Stimulated activated CD4-positive, alpha-beta T cell treated with anti-CD3 and anti-CD28 coated beads, Interleukin-2, amount 100 ng/mL, for 24 hours (primary cell): ENCODE measurements around the gene MPDZ.

ENCODE experiments used
- DNase-seq, 2 donors: peaks; one replicate each; pipeline ENCODE4 v3.0.0-alpha.2; 2020

The MPDZ gene

DNA sequence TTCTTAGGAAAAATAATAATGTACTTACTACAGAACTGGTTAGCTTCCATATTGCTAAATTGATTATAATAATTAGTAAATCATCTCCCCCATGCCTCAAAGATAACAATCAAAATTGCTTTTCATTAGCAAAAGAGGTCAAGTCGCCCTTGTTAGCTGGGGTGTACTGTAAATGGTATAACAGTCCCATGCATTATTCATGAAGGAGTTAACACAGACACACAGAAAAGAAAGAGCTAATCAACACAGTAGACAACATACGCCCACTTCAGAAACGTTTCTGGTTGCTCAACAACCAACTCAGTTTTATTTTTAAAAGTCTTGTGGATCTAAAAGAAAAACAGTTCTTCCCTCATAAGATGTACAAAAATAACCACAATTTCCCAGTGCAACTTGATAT lies 100.2 kb downstream of the MPDZ start:
- no peak for DNase-seq

DNA sequence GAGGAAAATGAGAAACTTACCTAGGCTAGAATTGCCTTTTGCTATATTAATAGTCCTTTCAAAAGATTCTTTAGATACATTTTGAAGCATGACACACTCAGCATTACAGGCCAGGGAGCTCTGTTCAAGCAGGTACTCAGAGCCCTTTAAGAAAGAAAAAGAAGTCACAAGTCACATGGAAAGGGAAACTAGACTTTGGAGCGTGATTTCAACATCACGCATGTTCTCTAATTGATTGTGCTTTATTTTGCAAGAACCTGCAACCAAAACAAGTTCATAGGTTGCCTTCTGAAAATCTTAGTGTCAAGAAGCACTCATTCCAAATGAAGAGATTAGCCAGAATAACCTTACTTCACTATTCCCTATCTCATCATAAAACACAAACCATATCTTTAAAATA lies 103.8 kb downstream of the MPDZ start:
- no peak for DNase-seq

DNA sequence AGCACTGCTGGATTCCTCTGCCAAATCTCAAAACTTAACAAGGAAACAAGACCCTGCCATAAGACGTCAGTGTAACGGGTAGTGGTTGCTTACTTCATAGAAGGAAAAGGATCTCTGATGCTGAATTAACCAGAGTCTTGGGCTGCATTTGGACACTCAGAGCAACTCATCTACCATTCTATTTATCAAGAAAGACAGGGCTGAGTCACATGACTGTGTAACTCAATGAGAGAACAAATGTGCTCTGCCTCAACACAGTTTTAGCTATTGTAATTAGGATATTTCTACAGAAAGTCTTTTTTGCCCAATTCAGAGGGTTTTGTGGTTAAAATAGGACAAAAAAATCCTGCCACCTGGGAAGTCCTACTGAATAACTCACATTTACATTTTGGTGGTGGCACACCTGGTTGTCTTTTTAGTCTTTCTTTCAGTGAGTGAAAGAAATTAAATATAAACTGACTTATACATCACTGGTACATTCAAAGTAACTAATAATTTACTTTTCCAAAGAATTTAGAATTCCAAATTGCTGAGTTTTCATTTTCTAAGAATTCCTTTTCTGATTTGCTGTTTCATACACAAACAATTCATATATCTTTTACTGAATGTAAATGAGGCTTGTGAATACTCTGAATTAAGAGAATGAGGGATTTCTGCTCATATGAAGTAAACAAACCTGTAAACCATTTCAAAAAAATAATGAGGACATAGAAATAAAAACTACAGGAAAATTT lies 104.4 kb downstream of the MPDZ start:
- DNase-seq, result no peak

DNA sequence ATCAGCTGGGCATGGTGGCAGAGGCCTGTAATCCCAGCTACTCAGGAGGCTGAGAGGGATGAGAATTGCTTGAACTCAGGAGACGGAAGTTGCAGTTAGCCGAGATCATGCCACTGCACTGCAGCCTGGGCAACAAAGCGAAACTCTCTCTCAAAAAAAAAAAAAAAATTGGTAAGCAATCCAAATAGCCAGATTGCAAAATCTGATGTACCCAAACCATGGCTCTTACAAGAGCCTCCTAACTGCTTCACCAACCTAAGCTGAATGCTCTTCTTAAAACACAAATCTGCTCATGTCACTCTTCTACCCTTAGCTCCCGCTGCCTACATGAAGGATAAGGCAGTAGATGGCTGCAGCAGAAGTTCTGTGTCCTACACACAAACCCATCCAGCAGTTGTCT lies 105.9 kb downstream of the MPDZ start:
- DNase-seq, result no peak

DNA sequence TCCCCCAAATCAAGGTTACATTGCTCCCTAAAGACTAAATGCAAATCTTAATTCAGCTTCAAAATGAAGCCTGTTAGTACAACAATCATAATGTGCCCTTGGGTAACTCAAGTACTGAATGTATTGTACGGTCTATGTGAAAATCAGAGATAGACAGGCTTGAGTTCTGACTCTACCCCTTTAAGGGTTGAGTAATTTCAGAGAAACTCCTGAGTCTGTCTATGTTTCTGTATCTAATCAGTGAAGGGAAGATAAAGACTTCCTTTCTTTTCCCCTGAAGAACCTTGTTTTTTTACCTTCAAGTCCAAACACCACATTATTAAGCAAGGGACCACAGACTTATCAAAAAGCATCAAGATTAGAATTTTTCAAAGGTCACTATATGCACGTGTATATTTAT lies 108.2 kb downstream of the MPDZ start:
- no peak for DNase-seq

DNA sequence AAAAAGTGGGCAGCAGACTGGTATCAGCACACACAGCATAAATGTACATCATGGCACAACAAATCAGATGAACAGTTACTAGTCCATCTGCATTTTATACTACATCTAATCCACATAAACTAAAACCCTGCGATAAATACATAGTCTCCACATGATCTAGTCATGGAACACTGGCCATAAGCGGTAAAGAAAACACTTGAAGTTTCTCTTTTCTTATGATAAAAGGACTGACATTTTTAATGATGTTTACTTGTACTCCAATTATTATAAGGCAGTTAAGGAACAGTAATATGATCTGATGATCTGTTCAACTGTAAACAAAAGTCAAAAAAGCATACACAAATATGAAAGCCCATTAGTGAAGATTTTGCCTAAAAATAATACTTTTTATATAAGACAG lies 112.5 kb downstream of the MPDZ start:
- no peak for DNase-seq

DNA sequence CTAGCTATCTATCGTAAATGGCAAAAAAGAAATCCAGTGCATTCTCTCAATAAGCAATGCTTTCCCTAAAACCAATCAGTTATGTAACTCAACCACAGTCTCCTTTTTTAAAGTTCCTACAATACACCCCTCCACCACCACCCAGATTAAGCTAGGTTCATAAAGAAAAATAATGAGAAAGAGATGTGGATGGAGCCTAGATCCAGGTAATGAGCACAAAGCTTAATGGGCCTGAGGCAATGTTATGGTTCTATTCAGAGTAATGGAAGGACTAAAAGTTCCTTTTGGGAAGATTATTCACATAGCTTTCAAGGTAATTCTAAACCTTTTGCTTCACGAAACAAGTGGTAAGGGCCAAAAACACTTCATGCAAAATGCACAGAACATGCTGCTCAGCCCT lies 113.5 kb downstream of the MPDZ start:
- DNase-seq, result no peak

DNA sequence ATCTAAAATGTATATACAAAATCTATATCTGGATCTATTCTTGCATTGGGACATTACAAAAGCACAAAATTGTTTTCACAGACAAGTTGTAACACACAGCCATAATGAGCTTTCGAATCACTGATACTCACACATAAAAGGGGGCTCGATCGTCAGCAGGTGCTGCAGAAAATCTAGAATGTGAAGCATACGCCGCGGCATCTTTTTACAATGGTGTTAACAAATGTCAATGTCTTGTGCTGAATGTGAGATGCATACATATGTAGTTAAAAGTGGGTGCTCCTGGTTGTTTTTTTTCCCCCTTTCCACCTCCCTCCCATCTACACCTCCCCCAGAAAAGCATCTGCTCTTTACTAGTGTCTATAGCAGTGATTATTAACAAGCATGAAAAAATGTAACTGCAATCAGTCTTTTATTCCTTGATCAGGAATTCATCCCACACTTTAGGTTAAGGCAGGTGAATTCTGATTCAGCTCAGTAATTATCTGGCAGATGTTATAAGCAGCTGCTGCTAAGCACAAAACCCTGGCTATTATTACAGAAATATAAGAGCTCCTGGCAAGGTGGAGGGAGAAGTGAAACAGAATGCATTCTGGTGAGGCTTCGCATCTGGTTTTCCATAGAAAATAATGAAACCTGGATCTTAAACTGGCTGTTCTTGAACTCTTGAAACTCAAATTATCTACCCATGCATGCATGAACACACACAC lies 114.1 kb downstream of the MPDZ start:
- no peak for DNase-seq

DNA sequence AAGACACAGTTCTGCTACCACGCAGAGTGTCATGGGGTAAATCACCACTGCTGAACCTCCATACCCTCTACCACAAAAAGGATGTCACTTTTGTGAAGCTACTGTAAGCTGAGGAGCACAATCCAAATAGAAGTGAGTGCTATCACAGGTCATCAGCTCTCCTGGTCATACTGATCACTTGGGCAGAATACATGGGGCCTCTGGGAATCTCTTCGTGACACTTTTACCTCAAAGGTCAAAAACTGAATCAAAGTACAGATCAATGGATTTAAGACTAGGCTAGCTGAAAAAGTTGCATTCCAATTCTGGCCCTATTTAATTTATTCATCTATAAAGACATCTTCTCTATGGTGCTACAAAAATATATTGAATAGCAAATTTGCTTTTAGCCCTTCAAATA lies 115.5 kb downstream of the MPDZ start:
- no peak for DNase-seq

DNA sequence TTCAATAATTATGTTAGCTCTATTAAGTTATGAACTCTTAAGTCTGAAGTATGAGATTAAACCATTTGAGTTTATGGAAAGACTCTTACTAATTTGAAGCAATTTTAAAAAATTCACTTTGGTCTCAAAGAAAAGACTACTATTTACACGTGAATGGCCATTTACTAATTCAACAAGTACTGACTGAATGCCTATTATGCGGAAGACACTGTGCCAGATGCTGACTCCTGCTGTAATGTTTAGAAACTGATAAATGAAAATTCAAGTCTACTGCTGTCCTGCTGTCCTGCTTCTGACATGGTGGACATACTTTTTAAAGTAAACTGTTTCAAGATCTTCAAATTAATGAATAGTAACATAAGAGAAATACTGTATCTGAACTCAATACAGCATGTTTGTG lies 116.2 kb downstream of the MPDZ start:
- no peak for DNase-seq

DNA sequence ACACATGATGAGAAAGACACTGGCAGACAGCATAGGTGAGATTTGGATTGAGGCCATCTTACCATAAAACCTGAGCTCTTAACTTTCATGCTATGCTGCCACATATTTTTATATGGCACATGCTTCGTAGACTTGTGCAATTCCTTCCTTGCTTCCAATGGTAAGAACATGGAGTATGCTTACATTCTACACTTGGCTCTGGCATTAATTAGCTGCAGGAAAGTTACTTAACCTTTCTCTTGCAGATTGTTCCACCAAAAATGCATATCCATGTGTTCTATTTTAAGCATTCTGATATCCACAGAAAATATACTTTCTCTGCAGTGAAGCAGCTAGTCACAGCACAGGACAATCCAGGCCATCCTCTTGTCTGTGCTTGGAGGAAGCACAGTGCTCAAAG lies 119.4 kb downstream of the MPDZ start:
- no peak for DNase-seq

DNA sequence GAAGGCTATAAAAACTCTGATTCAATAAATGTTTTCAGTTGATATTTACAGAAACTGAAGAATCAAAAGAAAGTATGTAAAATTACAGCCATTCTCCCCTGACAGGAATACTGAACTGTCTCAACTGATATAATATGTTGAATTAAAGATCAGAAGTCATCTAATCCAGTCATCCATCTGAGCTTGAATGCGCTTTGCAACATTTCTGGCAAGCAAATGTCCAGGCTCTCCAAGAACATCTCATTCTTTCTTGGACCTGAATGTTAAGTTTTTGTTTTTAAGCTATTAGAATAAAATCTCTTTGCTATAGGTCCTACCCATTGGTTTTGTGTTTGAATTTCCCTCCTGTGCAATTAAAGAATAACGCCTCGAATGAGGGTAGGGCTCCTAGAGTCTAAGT lies 120.5 kb downstream of the MPDZ start:
- no peak for DNase-seq

DNA sequence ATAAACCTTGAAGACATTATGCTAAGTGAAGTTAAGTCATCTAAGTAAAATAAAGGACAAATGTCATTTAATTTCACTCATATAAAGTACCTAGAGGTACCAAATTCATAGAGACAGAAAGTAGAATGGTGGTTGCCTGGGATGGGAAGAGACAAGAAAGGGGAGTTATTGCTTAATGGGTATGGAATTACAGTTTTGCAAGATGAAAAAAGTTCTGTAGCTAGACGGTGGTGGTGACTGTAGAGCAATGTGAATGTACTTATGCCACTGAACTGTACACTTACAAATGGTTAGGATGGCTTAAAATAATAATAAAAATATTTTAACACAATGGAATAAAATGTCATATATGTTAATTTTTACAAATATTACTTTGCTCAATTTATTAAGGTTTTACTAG lies 128.0 kb downstream of the MPDZ start:
- DNase-seq, result no peak

DNA sequence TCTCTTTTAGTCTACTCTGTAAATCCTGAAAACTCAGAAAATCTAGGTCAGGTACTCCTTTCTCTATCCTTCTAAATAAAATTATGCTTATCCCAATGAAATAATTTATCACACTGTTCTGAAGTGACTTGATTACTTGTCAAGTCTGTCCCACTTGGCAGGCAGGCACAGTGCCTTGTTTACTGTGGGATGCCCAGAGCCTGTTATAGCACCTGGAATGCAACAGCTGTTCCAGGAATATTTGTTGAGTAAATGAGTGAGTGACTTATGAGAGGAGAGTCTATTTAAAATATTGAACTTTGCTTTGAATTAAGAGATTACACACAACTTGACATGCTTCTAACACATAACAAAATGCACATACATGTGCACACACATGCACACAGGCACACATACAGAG lies 130.0 kb downstream of the MPDZ start:
- no peak for DNase-seq

DNA sequence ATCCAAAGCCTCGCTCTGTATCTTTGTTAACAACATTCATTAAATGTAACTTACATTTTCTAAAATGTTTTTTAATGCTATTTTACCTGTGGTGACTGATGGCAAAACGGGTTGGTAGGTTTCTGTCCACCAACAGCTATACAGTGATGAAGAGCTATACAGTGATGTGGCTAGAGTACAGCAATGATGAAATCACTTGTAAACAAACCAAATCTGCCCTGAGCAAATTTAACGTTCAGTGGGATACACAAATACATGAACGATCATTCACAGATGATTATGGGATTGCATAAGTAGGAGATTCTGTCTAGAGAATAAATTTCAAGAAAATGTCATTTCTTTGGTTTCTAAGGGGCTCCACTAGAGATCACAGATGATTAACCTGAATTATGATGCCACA lies 132.7 kb downstream of the MPDZ start:
- no peak for DNase-seq

DNA sequence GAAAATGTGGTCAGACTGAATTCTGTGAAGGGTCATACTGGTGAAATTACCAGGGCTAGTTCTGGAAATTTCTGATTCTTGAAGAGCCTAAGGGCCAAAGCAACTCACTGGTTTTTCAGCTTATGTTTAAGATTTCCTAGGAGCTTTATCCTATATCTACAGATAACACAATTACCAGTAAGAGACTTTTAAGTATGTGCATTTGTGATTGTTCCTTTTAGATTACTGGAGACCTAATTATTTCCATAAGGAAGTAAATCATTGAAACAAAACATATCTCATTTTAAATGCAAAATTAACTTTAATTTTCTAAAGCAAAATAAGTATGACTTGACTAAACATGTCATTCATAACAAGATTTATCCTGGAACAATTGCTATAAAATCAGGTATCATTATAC lies 134.2 kb downstream of the MPDZ start:
- DNase-seq, result no peak

DNA sequence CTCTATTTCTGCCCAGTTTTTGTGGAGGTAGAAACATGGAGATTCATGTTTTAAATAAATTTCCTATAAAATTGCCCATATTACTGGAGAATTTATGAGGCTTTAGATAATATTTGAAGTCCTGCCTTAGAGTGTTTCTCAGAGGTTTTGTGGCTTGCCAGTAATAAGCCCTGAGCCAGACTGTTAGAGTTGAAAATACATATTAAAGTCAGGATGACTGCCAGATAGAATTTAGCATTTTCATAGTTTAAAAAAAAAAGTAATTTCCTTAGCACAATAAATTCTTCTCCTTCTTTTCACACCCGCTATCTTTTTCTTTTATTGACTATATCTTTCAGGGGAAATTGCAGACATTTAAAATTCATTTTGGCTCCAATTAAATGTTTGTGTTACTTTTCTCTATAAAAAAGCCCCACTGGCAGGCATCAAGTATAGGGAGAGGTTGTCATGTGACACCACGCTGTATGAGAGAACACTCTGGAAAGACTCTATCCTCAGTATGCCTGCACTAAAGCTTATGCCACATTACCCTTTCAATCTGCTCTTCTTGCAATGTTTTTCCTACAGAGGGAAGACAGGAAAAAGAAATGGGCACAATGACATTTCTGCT lies 135.2 kb downstream of the MPDZ start:
- no peak for DNase-seq

DNA sequence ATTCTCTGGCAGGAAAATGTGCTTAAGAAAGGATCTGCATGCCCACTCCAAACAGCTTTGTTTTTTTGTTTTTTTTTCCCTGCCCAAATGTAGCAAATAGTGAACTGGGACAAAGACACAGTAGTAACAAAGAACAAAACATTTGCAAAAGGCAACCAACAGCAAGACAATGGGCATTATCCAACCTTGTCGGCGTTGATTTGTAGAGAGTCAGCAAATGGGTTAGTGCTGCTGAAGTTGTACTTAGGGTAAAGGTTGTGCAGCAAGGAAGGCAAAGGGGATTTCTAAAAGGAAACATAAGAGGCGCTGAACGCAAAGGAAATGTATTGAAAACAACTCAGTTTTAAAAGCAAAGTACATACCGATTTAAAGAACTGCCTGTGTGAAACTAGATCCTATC lies 136.2 kb downstream of the MPDZ start:
- DNase-seq, result no peak

DNA sequence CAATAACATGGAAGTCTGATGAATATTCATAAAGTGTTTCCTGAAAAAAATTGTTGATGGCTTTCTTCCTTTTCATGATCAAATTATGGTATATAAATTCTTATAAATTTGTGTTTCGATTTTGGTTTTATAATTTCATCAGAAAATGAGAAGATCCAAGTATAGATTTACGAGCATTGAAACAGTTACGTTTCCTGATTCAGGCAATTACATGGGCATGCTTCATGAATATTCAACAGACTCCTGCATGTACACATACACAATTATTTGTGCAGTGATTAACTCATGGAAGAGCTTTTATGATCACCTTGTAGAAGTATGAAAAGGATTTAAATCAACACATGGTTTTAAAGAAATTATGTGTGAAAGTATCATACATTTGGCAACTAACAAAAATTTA lies 136.7 kb downstream of the MPDZ start:
- DNase-seq, result no peak

DNA sequence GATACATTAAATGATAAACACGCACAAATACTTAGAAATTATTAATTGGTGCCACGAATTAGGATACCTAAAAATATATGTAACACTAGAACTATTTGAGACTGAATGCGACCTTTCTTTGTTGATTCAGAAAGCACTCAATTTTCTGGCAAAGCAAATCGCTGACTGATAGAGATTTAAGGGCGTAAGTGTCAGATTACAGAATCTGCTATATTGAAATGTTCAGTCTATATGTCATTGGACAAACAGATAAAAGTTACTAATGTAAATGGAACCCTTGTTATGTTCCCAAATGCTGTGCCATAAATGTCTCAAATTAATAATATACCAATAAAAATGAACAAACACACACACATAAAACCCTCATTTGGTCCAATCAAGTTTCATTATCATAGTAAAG lies 137.9 kb downstream of the MPDZ start:
- no peak for DNase-seq

DNA sequence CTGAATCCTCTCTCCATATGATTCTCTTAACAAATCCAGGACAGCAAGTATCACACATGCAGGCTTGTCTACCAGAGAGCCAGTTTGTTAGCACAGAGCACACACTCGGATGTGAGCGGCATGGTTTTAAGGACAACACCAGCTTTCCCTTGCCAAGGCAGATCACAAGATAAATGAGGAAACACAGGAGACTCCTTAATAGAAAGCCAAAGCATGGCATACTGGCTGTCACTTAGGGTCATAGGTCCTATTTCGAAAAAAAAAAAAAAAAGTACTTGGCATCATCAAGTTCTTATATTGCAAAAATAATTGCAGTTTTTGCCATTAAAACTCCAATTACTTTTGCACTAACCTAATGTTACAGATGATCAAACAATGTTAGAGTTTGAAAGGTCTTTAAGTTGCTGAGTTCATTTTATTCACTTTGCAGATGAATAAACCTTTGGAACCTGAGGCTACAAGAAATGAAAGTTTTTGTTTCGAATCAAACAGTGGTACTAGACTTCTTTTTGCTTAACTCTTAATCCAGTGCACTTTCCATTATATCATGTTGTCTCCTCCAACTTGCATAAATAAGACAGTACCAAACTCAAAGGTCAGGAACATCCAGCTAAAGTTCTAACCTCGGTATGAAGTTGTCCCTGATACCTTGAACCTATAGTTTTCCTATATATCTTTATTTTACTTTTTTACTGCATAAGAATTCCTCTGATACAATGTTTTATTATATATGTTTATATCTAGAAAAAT lies 138.5 kb downstream of the MPDZ start:
- DNase-seq, result no peak

DNA sequence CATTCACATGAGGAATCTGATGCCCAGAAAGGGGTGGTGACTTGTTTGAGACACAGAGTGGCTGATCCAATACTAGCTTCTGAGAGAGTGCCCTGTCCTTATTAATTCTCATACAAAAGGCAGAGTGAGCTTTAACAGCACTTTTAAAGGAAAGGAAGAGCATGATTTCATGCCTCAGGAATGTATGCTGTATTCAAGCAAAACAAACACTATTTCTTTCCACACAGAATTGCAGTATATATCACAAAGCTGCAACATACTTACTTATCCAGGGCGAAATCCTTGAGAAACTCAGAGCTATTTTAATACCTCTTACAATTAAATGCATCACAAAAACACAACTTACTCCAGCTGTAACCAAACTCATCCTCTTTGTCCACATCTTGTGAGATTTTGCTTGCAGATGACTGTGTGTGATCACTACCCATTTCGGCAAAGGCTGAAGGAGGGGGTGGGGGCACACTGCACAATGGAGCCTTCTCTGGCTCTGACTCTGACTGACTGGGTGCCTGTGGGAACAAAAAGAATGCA lies 139.8 kb downstream of the MPDZ start:
- no peak for DNase-seq

DNA sequence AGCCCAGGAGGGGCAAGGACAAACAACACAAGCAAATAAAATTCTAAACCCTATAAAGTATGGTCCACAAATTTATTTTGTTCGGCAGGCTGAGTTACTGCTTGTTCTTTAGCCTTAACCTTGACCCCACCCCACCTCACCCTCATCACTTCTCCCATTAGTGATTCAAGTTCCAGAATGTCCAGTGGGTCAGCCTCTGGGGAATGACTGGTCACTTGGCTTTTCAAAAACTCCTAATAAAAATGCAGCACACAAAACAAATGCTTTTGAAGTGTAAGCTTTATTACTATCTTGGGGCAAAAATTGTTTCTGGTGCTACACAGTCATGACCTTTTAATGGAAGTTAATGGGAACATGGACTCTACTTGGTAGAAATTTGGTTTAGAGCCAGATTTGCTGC lies 142.1 kb downstream of the MPDZ start:
- DNase-seq, result no peak

DNA sequence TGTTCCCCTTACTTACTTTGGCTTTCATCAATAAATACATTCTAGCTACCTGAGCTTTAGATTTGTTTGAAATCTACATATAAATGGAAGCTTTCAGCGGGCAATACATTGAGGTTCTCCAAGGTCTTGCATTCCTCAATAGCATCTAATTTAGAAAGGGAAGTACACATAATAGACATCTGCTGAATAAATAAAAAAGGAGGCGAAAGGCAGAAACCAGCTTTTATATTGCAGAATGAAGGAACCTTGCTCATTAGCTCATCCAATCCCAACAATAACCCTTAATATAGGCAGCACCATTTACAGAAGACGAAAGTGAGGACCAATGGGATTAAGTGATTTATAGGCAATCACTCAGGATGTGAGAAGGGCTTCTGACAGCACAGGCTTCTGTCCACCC lies 147.5 kb downstream of the MPDZ start:
- DNase-seq, result no peak
